Fibroblast of lung (primary cell): ENCODE results near the gene PCBD1. TPM values are rescaled to one million over a fixed set of nuclear protein-coding genes. Genes with fewer than 3 reads are reported as not detected.

Experiments used
- DNase-seq, 2 donors: peaks; one replicate each; pipeline versions ENCODE4 v3.0.0 to v3.0.0-alpha.2; 2010; ENCODE audit warnings: low read depth in 2 of 2
- H2AFZ ChIP-seq: 2 replicates; pipeline ENCODE4 v1.5.1; 2012; ENCODE audit warnings: low read length, control low read depth, inconsistent platforms
- H3K27ac ChIP-seq: 2 replicates; pipeline ENCODE4 v1.5.1; 2011; ENCODE audit warnings: low read length, control low read depth; ENCODE audit not compliant: insufficient read depth
- H3K27me3 ChIP-seq: 2 replicates; pipeline ENCODE4 v1.5.1; 2011; ENCODE audit warnings: mild to moderate bottlenecking, low read length; ENCODE audit not compliant: control insufficient read depth, insufficient read depth
- H3K36me3 ChIP-seq: 2 replicates; pipeline ENCODE4 v1.5.1; 2011; ENCODE audit warnings: low read length; ENCODE audit not compliant: control insufficient read depth, insufficient read depth
- H3K4me1 ChIP-seq: 2 replicates; pipeline ENCODE4 v1.5.1; 2011; ENCODE audit warnings: low read length; ENCODE audit not compliant: control insufficient read depth, insufficient read depth; ENCODE audit errors: extremely low read depth
- H3K4me2 ChIP-seq: 2 replicates; pipeline ENCODE4 v1.5.1; 2011; ENCODE audit warnings: low read length, control low read depth; ENCODE audit not compliant: insufficient read depth; ENCODE audit errors: extremely low read depth
- H3K4me3 ChIP-seq, 4 experiments: fragments of 200-600 bp in 1 of 4; sonication (generic) in 1 of 4; replicated peaks in 1 of 4; 2 replicates each; pipeline ENCODE4 v1.5.1; 2011 to 2016; ENCODE audit warnings: low read length in 4 of 4, low read depth in 3 of 4, mild to moderate bottlenecking in 3 of 4, control low read depth in 2 of 4, inconsistent platforms in 1 of 4, mixed read lengths in 1 of 4; ENCODE audit not compliant: insufficient read depth in 1 of 4; ENCODE audit errors: control extremely low read depth in 1 of 4
- H3K79me2 ChIP-seq: 2 replicates; pipeline ENCODE4 v1.5.1; 2012; ENCODE audit warnings: mild to moderate bottlenecking, low read length, inconsistent platforms; ENCODE audit not compliant: control insufficient read depth, insufficient read depth
- H3K9ac ChIP-seq: 2 replicates; pipeline ENCODE4 v1.5.1; 2011; ENCODE audit warnings: mild to moderate bottlenecking, low read length, control low read depth; ENCODE audit not compliant: insufficient read depth
- H3K9me3 ChIP-seq: 2 replicates; pipeline ENCODE4 v1.5.1; 2012; ENCODE audit warnings: low read depth, low read length; ENCODE audit not compliant: control insufficient read depth, insufficient read depth
- H4K20me1 ChIP-seq: 2 replicates; pipeline ENCODE4 v1.5.1; 2011; ENCODE audit warnings: low read length; ENCODE audit not compliant: control insufficient read depth, insufficient read depth; ENCODE audit errors: extremely low read depth
- EZH2 ChIP-seq: IDR thresholded peaks from 2 replicates; pipeline ENCODE4 v1.5.1; 2012; ENCODE audit warnings: low read length, control low read depth, mild to moderate bottlenecking; ENCODE audit errors: missing control alignments
- polyA plus RNA-seq, 2 donors: library from polyadenylated mRNA; depleted of rRNA in 1 of 2; stranded (reverse) in 1 of 2; unstranded in 1 of 2; fragments of >200 nt; gene quantifications; 2 replicates each; pipeline ENCODE4 v1.2.1, GENCODE V29; 2011 to 2012; ENCODE audit warnings: missing spikeins in 1 of 2
- total RNA-seq: library from RNA; depleted of rRNA; stranded (reverse); fragments of >200 nt; gene quantifications from 2 replicates; pipeline ENCODE4 v1.2.1, GENCODE V29; 2014
- TF ChIP-seq, protein P1 (sequence below), 2 donors: IDR thresholded peaks in 1 of 2; conservative IDR thresholded peaks in 1 of 2; 1 replicate in 1 of 2; 2 replicates in 1 of 2; pipeline ENCODE4 v1.5.1; 2011 to 2012; ENCODE audit warnings: low read length in 2 of 2, control low read depth in 1 of 2, inconsistent platforms in 1 of 2, low read depth in 1 of 2, mild to moderate bottlenecking in 1 of 2

PCBD1 gene
- total and polyA plus RNA-seq, 2 donors (not counting 1 experiment from before 2014, with no cell fraction given): 31.2 to 46.6 TPM

DNA sequence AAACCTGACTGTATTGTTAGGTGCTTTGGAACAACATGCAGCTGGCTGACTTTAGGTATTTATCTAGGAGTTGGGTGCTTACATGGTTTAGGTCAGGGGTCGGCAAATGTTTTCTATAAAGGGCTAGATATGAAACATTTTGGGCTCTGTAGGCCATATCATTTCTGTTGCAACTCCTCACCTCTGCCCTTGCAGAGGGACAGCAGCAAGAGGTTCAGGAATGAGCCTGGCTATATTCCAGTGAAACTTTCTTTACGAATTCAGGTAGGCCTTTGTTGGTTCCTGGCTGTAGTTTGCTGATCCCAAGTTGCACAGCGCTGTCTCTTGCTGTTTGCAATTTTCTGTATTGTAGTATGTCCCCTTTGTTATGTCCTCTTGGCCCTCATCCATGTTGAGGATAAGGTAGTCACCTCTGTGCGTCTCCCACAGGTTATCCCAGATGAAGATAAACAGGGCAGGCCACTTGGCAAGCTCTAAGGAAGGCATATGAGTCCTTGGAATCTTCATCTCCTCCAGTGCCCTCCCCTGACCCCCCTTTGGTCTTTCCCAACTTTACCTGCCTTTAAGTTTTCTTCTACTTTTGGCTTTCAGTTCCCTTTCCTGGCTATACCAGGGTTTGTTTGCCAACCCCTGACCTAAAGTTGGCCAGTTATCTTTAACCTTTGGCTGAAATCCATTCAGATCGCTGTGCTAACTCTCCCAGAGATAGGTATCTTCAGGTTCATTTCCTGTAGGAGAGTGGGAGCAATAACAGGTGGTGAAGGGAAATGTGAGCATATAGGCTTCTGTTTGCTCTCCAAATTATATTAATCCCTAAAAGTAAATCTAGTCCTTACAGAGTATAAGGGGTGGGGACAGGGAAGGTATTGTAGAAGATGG is 36.5 kb downstream of the PCBD1 start:
- no peak overlapping the region for H3K4me2 ChIP-seq
- no peak overlapping the region for H2AFZ ChIP-seq
- H3K27me3 ChIP-seq: no peaks in the 10 kb centered on the region
- H3K9me3 ChIP-seq: no peaks in the 10 kb centered on the region
- H3K9ac ChIP-seq: no peak overlapping the region
- H3K79me2 ChIP-seq: no peaks in the 10 kb centered on the region
- no peak overlapping the region for H3K4me3 ChIP-seq
- peaks cover 5% of the 10 kb centered on the region for H3K4me1 ChIP-seq
- no peaks in the 10 kb centered on the region for H4K20me1 ChIP-seq
- TF ChIP-seq, protein P1, sequence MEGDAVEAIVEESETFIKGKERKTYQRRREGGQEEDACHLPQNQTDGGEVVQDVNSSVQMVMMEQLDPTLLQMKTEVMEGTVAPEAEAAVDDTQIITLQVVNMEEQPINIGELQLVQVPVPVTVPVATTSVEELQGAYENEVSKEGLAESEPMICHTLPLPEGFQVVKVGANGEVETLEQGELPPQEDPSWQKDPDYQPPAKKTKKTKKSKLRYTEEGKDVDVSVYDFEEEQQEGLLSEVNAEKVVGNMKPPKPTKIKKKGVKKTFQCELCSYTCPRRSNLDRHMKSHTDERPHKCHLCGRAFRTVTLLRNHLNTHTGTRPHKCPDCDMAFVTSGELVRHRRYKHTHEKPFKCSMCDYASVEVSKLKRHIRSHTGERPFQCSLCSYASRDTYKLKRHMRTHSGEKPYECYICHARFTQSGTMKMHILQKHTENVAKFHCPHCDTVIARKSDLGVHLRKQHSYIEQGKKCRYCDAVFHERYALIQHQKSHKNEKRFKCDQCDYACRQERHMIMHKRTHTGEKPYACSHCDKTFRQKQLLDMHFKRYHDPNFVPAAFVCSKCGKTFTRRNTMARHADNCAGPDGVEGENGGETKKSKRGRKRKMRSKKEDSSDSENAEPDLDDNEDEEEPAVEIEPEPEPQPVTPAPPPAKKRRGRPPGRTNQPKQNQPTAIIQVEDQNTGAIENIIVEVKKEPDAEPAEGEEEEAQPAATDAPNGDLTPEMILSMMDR (conservative IDR thresholded peaks at IDR 0.05 in 1 of 2, IDR thresholded peaks at IDR 0.05 in 1 of 2; ENCODE audit: low read depth in 1 of 2, low read length in 2 of 2): no peak
- TF ChIP-seq EZH2: no peak
- no peak overlapping the region for H3K27ac ChIP-seq
- no peak for DNase-seq
- H3K36me3 ChIP-seq: no peaks in the 10 kb centered on the region

DNA sequence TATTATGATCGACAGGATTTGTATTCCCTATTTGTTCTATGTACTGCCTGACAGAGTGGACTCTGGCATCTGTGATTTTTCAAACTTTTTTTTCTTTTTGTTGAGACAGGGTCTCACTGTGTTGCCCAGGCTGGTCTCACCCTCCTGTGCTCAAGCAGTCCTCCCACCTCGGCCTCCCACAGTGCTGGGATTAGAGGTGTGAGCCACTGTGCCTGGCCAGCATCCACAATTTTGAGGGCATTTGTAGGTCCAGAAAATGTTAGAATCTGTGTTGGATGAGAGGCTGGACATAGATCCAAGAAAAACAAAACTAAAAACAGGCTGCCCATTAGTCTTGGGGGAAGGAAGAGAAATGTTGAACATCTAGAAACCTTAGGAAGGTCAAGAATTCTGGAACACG is 38.3 kb downstream of the PCBD1 start:
- Histone ChIP-seq H3K4me2 (no peak overlapping the region), H3K27me3 (no peaks in the 10 kb centered on the region), H3K9me3 (no peaks in the 10 kb centered on the region), H3K4me1 (peaks cover 5% of the 10 kb centered on the region), H2AFZ (no peak overlapping the region), H3K4me3 (no peak overlapping the region), H3K9ac (no peak overlapping the region), H4K20me1 (no peaks in the 10 kb centered on the region), H3K27ac (no peak overlapping the region), H3K36me3 (no peaks in the 10 kb centered on the region), H3K79me2 (no peaks in the 10 kb centered on the region)
- TF ChIP-seq, protein P1 (conservative IDR thresholded peaks at IDR 0.05 in 1 of 2, IDR thresholded peaks at IDR 0.05 in 1 of 2; ENCODE audit: low read depth in 1 of 2, low read length in 2 of 2): no peak
- TF ChIP-seq EZH2: no peak
- peak in 1 of 2 donors; percentile 77 for DNase-seq

DNA sequence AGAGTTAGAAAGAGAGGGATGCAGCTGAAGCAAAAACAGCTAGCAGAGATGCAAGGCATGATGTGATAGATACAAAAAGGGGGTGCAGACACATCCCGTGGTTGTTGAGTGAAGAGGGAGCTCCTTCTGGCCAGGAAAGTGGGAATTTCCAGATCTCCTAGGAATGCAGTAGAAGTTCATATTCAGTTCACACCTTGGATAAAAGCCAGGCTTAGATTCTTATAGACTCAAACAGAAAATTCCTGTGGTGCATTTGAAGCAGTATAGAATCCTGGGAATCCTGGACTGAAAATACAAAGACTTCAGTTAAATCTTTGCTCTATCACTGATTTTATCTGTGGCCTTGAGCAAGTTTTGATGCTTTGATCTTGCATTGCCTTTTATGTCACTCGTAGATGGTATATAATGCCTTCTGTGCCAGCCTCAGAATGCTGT is 38.8 kb downstream of the PCBD1 start:
- no peak overlapping the region for H3K4me3 ChIP-seq
- H3K27ac ChIP-seq: no peak overlapping the region
- peak; percentile 80 to 96 for DNase-seq
- H3K4me1 ChIP-seq: peaks cover 5% of the 10 kb centered on the region
- no peaks in the 10 kb centered on the region for H3K79me2 ChIP-seq
- H3K9ac ChIP-seq: no peak overlapping the region
- TF ChIP-seq, protein P1 (conservative IDR thresholded peaks at IDR 0.05 in 1 of 2, IDR thresholded peaks at IDR 0.05 in 1 of 2; ENCODE audit: low read depth in 1 of 2, low read length in 2 of 2): no peak
- no peak for TF ChIP-seq EZH2
- H3K36me3 ChIP-seq: no peaks in the 10 kb centered on the region
- H3K4me2 ChIP-seq: peak overlapping the region; percentile 4
- H2AFZ ChIP-seq: no peak overlapping the region
- no peaks in the 10 kb centered on the region for H3K27me3 ChIP-seq
- H4K20me1 ChIP-seq: no peaks in the 10 kb centered on the region
- H3K9me3 ChIP-seq: no peaks in the 10 kb centered on the region
